ENCODE results near the gene SETD1A.

Gene SETD1A

DNA sequence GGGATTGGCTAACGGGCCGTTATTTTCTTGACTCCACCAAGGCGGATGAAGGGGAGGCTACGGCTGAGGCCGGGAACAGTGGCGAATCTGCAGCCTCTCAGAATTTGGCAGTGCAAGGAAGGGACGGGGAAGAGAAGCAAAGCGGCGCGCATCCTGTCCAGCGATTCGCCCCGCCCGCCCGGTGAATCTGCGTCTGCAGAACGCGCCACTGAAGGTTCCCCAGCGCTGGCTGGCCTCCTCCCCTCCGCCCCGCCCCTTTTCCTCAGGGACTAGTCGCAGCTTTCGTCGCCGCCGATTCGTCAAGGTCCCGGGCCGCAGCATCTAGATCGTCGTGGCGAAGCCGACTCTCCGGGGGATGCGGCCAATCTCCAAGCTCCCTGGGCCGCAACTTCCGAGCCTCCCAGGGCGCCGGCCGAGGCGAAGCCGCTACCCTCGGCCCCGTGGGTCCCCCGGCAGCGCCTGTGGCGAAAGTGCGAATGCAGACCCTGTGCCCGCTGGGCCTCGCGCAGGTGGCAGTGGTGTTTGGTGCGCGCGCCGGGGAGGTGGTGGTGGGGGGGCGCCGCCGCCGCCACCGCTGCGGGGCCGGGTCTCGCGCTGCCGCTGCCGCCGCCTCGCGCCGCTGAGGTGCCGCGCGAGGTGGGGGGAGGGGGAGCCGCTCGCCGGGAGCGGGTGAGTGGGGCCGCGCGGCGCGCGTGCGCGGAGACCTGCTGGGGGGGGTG is at the start of gene SETD1A:
TSS of gene SETD1A (plus strand) at position 299 of the 719 bp plus-strand sequence. CDS start 978 bp downstream, outside the sequence.
- DNase-seq (ENCODE audit: low spot score), result peak; percentile 98
- TF ChIP-seq, protein P1, sequence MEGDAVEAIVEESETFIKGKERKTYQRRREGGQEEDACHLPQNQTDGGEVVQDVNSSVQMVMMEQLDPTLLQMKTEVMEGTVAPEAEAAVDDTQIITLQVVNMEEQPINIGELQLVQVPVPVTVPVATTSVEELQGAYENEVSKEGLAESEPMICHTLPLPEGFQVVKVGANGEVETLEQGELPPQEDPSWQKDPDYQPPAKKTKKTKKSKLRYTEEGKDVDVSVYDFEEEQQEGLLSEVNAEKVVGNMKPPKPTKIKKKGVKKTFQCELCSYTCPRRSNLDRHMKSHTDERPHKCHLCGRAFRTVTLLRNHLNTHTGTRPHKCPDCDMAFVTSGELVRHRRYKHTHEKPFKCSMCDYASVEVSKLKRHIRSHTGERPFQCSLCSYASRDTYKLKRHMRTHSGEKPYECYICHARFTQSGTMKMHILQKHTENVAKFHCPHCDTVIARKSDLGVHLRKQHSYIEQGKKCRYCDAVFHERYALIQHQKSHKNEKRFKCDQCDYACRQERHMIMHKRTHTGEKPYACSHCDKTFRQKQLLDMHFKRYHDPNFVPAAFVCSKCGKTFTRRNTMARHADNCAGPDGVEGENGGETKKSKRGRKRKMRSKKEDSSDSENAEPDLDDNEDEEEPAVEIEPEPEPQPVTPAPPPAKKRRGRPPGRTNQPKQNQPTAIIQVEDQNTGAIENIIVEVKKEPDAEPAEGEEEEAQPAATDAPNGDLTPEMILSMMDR (IDR thresholded peaks at IDR 0.05; ENCODE audit: extremely low read depth, insufficient read depth, missing control alignments), result no peak
- in situ Hi-C loops (cut with MboI; ENCODE audit: low pct_unique_long_range_greater_than_20kb, low sequenced_read_pairs, unreplicated experiment), result loop anchor here (25.0 kb wide), 2 partner anchors 480 to 930 kb away; partner anchors contain the start of genes COX6A2 and ZNF843

DNA sequence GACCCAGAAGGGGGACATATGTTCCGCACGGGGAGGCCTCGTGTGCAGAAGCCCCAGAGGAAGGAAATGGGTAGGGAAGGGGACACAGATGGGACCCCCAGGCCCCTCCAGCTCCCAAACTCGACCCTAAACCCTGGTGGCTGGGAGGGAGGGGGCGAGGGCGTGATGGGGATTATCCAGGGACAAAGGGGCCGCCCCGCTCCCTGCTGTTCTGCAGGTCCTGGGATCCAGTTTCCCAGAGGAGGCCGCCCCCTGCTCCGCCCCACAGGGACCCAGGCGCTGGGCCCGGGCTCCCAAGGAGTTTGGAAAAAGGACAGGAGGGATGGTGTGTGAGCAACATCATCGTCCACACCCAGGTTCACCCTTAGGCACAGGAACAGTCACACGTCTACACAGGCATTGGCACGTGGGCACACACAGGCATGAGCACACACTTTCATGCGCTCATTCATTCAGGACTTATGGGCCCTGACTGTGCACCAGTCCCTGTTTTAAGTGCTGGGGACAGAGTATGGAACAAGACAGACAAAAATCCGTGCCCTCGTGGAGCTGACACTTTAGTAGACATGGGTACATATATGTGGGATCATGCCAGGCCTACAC is 47.0 kb upstream of the SETD1A start:
- DNase-seq (ENCODE audit: low spot score), result no peak
- TF ChIP-seq, protein P1 (IDR thresholded peaks at IDR 0.05; ENCODE audit: extremely low read depth, insufficient read depth, missing control alignments), result no peak
- in situ Hi-C loops (cut with MboI; ENCODE audit: low pct_unique_long_range_greater_than_20kb, low sequenced_read_pairs, unreplicated experiment), result no loop called here

DNA sequence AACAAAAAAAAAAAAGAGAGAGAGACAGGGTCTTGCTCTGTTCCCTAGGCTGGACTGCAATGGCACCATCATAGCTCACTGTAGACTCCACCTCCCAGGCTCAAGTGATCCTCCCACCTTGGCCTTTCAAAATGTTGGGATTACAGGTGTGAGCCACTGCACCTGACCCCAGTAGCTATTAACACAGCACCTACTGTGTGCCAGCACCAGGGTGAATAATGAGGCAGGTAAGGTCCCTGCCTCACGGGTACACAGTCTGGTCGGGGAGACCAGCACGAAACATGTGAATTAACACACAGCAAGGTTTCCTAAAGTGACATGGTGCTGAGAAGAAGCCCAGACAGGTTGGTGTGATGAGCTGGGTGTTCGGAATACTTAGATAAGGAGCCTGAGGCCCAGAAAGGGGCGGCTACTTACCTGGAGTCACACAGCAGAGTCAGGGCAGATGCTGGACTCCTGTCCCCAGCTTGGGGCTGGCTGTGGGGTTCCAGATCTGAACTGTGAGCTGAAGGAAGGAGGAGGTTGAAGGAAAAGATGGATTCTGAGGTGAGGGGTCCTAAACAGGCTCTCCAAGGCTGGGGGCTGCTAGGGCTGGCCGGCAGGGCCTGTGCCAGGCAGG is 44.7 kb upstream of the SETD1A start:
- TF ChIP-seq, protein P1 (IDR thresholded peaks at IDR 0.05; ENCODE audit: extremely low read depth, insufficient read depth, missing control alignments), result no peak
- in situ Hi-C loops (cut with MboI; ENCODE audit: low pct_unique_long_range_greater_than_20kb, low sequenced_read_pairs, unreplicated experiment), result no loop called here
- DNase-seq (ENCODE audit: low spot score), result no peak

DNA sequence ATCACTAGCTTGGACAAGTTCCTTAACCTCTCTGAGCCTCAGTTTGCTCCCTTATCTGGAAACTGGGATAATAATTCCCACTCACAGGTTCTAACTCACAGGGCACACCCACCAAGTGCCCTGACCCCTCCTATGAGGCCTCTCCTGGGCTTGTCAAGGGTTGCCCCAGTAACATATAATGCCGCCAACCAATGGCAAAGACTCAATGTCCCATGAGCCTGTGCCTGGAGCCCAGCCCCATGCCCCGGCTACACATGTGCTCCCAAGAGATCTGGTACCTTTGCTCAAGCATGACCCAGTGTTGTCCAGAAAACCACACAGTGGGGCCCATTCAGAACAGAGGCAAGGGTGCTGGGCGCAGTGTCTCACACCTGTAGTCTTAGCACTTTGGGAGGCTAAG is 42.7 kb upstream of the SETD1A start:
- in situ Hi-C loops (cut with MboI; ENCODE audit: low pct_unique_long_range_greater_than_20kb, low sequenced_read_pairs, unreplicated experiment), result loop anchor here (5.0 kb wide), 1 partner anchor 73 kb away; no protein-coding TSS in a partner anchor
- DNase-seq (ENCODE audit: low spot score), result no peak
- TF ChIP-seq, protein P1 (IDR thresholded peaks at IDR 0.05; ENCODE audit: extremely low read depth, insufficient read depth, missing control alignments), result no peak

DNA sequence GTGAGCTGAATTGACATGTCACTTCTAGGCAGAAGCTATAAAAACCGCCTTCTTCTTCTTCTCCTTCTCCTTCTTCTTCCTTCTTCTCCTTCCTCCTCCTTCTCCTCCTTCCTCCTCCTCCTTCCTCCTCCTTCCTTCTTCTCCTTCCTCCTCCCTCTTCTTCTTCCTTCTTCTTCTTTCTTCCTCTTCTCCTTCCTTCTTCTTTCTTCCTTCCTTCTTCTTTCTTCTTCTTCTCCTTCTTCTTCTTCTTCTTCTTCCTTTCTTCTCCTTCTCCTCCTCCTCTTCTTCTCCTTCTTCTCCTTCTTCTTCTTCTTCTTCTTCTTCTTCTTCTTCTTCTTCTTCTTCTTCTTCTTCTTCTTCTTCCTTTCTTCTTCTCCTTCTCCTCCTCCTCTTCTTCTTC is 38.9 kb upstream of the SETD1A start:
- in situ Hi-C loops (cut with MboI; ENCODE audit: low pct_unique_long_range_greater_than_20kb, low sequenced_read_pairs, unreplicated experiment), result loop anchor here (5.0 kb wide), 1 partner anchor 76 kb away; no protein-coding TSS in a partner anchor
- DNase-seq (ENCODE audit: low spot score), result no peak
- TF ChIP-seq, protein P1 (IDR thresholded peaks at IDR 0.05; ENCODE audit: extremely low read depth, insufficient read depth, missing control alignments), result no peak

DNA sequence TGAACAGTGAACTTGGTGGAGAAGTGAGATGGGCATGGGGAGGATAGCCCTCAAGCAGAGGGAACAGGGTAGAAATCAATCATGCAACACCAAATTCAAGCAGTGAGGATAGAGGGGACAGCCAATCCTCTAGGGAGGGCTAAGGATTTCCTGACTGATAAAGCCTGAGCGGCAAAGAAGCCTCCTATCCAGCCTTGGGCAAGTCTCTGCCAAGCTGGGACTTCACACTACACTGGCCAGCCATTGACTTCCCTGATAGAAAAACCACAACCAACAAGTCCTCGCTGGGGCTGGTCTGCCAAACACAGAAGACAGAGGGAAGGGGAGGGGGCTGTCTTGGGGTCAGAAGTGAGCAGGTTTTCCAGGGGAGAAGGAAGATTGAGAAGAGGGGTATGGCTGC is 36.7 kb upstream of the SETD1A start:
- in situ Hi-C loops (cut with MboI; ENCODE audit: low pct_unique_long_range_greater_than_20kb, low sequenced_read_pairs, unreplicated experiment), result no loop called here
- DNase-seq (ENCODE audit: low spot score), result no peak
- TF ChIP-seq, protein P1 (IDR thresholded peaks at IDR 0.05; ENCODE audit: extremely low read depth, insufficient read depth, missing control alignments), result no peak

All from GM13977 (cell line).